ENCODE results near the gene ATAD1.

DNA sequence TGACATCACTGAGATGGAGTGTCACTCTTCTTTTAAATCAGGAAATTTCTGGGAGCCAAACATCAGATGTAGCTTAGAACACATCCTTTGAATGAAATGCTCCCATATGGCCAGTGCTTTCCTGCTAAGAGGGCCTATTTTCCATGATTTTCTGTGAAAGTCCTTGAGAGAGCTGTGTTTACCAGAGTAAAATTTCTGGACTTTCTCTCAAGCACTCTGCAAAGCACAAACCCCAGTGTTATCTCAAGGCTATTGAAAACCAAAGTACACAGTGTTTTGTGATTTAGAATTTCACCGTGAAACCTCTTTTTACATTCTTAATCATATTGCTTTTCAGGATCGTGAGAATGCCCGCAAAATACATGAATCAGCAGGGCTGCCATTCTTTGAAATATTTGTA lies 104.3 kb downstream of the ATAD1 start:
- TF ChIP-seq, protein P1, sequence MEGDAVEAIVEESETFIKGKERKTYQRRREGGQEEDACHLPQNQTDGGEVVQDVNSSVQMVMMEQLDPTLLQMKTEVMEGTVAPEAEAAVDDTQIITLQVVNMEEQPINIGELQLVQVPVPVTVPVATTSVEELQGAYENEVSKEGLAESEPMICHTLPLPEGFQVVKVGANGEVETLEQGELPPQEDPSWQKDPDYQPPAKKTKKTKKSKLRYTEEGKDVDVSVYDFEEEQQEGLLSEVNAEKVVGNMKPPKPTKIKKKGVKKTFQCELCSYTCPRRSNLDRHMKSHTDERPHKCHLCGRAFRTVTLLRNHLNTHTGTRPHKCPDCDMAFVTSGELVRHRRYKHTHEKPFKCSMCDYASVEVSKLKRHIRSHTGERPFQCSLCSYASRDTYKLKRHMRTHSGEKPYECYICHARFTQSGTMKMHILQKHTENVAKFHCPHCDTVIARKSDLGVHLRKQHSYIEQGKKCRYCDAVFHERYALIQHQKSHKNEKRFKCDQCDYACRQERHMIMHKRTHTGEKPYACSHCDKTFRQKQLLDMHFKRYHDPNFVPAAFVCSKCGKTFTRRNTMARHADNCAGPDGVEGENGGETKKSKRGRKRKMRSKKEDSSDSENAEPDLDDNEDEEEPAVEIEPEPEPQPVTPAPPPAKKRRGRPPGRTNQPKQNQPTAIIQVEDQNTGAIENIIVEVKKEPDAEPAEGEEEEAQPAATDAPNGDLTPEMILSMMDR (IDR thresholded peaks at IDR 0.05; ENCODE audit: low read depth, low read length, poor library complexity, severe bottlenecking): no peak
- TF ChIP-seq EZH2phosphoT487 (IDR thresholded peaks at IDR 0.05; ENCODE audit: borderline replicate concordance, low read length): no peak
